NCI-H1048 (cell line): ENCODE data around the gene GPR89A.
"Not testable (repeated sequence)": the region's sequence is repeated elsewhere in the genome, so short reads cannot be mapped to it uniquely, and the experiment has no call there.

Experiments
- DNase-seq: peaks from one replicate; lab custom pipeline; 2025; lab: John Stamatoyannopoulos, UW

GPR89A gene

DNA sequence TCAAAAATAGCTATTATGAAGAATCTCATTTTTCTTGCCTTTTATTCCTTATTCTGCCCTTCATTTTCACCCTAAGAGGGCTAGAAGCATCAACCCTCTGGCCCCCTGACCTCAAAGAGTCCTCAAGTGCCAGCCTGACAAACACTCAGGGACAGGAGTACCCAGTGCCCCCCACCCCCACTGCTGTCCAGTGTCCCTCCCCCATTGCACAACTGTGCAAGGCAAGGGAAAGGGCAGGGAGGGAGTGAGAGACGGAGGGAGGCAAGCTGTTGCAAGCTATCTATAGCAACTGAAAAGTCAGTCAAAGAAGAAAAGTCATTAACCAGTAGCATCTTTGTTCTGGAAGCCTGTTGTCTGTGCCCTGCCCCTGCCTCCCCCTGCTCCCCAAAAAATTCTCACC, 78.3 kb downstream of the GPR89A start:
- not testable (repeated sequence) for DNase-seq

DNA sequence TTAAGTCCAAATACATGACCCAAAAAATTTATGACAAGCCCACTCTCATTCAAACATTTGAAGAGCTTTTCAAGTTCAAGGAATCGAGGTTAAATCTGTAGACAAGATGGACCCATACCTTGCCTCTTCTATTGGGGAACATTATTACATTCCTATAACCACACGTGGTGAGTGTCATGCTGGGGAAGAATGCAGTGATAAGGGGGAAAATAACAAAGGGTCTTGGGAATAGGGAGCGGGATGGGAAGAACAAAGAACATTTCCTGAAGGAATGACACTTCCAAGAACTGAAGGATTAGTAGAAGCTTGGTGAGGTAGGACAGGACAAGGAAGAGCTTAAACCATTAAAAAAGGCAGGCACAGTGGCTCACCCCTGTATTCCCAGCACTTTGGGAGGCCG, 80.5 kb downstream of the GPR89A start:
- DNase-seq, result no peak

DNA sequence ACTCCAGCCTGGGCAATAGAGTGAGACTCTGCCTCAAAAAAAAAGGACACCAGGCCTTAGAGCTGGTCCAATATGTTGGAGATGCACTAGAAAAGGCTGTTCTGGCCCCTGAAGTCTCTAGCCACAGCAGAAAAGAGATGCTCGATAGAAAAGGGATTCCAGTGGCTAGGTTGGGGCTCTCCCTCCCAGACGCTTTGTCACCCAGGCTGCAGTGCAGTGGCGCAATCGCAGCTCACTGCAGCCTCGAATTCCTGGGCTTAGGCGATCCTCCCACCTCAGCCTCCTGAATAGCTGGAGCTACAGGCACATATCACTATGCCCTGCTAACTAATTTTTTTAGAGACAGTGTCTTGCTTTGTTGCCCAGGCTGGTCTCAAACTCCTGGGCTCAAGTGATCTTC, 81.1 kb downstream of the GPR89A start:
- DNase-seq, result no peak

DNA sequence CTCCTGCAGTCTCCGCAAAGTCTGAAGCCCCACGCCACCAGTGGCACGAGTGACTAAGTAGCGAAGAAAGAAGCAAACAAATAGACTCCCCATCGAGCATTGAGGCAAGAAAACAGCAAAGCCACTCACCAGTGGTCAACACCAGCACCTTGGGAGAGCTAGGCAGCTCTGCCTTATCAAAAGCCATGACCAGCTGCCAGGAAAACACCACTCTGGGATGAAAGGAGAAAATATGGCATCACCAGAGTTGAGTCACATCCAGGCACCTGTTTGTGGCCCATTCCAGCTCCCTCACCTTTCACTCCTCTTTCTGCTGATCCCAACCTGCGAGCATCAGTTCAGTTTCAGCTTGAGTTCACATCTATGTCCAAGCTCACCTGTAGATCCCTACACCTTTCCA, 82.1 kb downstream of the GPR89A start:
- no peak for DNase-seq

DNA sequence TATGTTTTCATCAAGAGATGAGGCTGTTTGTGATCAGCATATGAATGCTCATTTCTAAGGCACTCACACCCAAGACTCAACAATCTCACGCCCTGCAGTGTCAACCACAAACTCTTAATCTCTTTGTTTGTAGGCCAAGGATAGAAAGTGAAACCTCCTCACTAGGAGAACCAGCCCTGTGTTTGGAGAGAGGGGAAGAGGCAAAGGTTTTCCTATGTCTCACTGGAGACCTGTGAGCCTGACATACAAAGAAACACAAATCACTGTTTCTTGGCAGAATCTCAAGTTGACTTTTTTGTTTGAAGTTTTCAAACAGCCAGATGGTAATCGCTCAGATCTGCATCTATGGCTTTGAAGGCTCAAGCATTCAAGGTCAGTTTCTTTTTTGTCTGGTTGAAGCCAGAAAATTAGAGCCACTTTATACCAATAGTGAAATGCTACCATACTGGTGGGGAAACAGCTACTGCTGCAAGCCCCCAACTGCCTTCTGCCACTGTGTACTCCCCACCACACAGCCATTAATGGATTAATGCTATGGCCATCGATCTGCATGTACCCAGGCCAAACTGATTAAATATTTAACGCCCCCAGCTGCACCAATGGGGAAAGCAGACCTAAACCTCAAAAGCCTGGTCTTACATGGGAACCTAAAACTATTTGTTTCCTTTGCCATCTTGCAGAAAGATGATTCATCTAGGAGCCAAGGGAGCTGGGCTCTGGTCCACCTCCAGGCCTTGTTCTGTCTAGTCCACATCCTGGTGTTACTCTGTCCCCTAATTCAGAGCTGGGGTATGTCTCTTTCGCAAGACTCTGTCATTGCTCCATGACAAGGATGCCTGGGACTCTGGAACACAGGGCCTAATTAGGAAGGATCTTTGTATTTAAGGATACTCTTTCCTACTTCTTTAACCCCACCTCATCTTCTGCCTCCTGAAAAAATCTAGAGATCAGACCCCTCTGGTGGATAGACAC, 83.1 kb downstream of the GPR89A start:
- DNase-seq, result no peak

DNA sequence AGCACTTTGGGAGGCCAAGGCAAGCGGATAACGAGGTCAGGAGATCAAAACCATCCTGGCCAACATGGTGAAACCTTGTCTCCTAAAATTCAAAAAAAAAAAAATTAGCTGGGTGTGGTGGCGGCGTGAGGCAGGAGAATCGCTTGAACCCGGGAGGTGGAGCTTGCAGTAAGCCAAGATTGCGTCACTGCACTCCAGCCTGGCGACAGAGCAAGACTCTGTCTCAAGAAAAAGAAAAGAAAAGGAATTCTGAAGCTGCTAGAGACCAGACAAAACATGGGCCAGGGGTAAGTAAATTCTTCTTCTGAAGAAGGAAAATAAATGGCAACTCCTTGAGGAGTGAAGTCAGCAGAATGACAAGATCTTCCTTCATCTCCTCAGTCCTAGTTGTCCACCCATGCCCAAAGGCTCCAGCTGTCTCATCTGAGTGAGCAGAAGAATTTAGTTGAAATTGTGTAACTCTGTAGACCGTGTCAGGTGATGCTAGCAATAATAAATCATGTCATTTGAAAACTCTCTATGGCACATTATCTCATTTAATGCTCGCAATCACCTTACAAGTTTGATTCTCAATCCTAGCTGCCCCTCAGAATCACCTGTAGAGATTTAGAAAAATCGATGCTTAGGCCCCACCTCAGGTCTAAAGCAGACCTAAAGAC, 85.1 kb downstream of the GPR89A start:
- no peak for DNase-seq

DNA sequence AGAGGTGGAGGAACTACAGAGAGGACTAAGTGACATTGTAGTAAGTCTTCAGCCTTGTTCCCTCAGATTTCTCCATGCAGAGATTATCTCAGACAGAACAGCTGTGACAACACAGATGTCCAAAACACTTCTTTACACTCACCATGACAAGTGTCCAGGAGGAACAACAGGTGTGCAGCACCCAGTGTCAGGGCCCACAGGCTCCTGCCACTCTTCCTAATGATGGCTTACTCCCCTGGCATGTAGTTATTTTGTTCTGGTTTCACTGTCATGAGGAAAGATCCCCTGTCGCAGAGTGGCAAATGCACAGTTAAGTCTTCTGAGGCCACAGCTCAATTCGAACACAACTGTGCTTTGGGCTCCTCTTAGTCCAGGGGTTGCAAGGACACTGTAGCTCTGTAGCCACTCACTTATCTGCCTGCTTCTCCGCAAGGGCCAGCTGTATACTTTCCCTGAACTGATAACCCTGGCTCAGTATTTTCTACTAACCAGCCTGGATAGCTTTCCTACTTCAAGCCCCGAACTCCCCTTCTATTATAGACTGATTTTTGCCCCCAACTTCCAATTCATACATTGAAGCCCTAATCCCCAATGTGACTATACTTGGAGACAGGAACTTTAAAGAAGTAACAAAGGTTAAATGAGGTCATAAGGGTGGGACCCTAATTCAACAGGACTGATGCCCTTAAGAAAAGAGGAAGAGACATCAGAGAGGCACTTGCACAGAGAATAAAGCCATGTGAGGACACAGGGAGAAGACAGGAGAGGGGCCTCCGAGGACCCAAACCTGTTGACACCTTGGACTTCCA, 88.2 kb downstream of the GPR89A start:
- DNase-seq, result no peak

DNA sequence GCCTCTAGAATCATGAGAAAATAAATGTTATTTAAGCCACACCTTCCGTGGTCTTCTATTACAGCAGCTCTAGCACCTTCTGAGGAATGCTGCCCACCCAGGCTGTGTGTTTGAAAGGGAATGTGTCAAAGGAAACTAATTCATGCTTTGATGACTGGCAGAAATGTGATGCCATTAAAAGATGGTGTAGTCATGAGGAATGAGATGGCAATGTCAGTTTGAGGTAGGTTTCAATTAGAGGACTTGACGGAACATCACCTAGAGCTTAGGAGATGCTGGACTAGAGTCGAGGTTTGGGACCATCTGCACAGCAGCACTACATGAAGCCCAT, 88.8 kb downstream of the GPR89A start:
- DNase-seq, result no peak

DNA sequence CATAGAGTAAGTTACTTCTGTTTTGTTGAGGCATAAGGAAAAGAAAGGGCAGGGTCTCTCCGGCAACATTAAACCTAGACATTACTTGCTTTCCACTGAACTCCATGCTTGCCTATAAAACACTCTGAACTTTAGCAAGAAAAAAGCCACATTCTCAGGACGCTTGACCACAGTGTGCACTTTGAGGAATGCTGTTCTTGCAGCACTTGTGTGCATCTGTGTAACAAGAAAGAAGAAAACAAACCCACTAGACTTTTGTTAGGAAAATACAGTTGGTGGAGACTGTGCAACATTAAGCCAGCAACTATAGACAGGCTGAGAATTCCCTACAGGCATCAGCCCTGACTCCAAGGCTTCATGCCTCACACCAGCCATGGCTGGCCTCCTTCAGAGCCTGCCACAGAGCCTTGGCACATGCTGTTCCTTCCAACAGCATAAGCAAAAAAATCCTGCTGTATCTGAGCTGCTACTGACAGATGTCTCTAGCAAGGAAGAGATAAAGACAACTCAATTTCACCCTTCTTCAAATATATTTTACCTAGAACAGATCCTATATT, 93.6 kb downstream of the GPR89A start:
- no peak for DNase-seq

DNA sequence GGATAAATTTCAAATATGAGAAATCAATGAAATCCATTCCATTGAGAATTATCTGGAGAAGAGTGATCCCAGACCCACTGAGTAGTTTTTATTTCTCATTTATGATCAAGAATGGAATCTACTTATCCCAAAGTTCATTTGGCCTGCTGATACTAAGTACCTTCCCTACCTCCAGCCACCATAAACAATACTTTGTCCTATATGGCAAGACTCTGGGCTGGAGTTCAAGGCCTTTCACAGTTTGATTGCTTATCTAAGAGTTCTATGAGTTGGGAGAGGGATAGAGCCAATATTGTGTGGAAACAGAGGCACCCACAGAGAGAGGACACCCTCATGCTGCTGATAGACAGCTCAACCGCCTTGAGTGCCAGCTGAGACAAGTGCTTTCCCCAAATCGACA, 94.3 kb downstream of the GPR89A start:
- no peak for DNase-seq

DNA sequence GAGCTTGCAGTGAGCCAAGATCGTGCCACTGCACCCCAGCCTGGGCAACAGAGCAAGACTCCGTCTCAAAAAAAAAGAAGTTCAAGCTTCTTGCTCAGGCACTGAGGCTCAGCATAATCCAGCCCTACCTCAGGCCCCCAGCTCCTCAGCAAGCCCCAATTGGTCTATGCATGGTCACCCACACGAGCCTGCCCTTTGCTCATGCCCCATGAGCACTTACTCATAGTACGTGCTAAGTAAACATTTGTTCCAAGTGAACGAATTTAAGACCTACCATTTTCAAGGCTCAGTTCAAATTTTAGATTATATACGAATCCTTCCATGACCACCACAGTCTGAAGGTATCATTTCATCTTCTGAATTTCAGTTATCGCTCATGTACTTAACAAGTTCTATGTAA, 95.0 kb downstream of the GPR89A start:
- no peak for DNase-seq

DNA sequence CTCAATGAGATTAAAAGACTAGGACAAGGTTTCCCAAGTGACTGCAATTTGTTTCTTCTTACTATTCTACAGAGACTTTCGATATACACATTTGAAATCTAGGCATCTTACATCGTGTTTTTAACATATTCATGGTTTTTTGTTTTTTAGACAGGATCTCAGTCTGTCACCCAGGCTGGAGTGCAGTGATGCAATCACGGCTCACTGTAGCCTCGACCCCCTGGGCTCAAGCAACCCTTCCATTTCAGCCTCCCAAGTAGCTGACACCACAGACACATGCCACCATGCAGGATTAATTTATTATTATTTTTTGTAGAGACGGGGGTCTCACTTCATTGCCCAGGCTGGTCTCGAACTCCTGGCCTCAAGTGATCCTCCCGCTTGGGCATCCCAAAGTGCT, 97.8 kb downstream of the GPR89A start:
- DNase-seq, result no peak

DNA sequence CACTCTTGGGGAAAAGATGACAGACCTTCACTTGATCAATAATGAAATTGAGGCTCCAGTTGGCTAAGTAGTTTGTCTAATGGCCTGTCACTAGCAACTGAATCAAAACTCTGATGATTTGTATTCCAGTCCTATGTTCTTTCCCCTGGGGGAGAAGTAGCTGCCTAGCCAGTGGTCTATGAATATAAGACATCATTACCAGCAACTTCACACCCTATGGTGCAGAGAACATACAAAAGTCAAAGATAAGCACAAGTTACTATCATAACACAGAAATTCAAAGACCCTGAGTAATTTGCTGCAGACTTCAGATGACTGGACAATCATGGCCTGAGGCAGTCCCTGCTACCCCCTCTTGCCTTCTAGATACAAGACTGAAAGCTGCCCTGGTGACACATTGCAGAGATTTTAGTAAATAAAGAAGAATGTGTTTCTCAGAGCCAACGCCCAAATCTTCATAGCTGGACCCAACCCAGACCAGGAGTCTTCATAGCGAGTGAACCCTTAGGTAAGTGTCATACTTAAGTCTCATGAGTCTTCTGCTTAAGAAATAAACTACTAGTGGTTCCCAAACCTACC, 98.4 kb downstream of the GPR89A start:
- DNase-seq, result no peak

DNA sequence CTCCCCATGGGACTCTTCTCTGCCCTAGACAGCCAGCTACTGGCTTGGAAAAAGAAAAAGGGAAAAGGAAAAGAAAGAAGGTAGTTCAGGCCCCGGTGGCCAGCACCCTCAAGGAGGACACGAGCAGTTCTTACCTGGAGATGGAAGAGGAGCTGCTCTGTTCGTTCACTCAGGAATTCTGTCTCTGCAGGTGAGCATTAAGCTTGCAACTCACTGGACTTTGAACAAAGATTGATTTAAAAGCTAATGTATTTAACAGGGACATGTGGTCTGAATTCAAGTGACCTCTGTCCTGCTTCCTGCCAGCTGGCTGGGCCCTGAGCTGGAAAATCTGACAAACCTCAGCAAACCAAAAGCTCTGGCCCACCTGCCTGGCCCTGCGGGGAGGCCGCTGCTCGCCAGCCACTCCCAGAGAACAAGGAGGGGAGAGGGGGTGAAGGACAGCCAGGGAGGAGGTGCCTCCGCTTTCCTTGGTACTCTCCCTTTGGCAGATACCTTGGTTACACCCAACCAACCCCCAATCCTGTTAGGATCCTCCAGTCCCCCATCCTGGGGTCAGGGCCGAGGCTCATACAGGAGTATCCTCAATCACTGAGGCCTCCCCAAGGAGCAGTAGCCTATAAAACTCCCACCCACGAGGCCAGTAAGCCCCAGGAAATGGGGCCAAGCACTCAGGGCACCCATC, 99.5 kb downstream of the GPR89A start, which contains the start of gene PDZK1:
TSS of gene PDZK1 (minus strand) at position 186 of the 685 bp plus-strand sequence. CDS start 19,347 bp downstream, outside the sequence.
- DNase-seq, result no peak

DNA sequence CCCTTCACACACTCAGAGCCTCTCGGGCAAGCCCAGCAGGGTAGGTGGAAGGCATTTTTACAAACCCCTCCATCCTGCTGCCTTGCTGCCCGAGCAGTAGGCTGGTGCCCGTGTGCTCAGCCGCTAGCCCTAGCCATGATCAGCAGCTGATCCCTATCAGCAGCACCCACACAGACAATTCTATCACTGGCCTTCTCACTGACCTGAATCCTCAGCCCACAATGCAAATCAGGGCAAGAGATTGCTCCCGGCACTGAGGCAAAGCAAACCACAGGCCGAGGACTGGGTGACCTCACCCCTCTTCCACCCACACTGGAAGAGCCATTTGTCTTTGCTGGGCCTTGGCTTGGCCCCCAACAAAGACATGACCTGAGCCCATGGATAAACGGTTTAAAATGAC, 100.3 kb downstream of the GPR89A start:
- DNase-seq, result no peak

DNA sequence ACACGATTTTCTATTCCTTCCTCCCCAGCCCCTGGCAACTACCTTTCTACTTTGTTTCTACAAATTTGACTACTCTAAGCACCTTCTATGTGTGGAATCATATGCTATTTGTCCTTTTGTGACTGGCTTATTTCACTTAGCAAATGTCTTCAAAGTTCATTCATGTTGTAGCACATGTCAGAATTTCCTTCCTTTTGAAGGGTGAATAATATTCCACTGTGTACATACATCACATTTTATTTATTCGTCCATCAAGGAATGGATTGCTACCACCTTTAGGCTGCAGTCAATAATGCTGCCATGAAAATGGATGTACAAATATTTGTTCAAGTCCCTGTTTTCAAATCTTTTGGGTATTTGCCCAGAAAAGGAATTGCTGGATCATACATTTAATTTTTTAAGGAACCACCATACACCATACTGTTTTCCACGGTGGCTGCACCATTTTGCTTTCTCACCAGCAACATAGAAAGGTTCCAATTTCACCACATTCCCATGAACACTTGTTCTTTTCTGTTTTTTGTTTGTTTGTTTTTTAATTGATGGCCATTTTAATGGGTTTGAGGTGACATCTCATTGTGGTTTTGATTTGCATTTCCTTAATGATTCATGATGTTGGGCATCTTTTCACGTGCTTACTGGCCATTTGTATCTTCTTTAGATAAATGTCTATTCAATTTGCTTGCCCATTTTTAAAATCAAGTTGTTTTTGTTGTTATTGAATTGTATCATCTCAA, 102.7 kb downstream of the GPR89A start:
- no peak for DNase-seq

DNA sequence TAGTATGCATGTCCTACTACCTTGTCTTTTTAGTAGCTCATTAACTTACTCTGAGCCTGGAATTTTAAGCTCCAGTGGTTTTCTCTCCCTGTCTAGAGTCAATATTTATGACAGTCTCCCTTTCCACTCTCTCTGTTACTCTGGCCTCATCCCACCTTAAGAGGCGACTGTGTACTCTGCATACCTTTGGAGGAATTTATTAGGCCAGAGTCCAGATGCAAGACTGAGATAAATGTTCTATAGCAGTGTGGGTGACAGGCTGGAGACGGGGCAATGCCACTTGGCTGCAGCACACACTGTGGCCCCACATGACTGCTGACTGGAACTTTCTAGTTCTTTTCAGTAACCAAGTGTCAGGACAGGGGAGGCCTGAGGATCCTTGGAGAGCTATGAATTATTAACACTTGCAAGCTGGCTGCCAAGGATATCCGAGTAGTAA, 103.4 kb downstream of the GPR89A start:
- DNase-seq, result no peak

DNA sequence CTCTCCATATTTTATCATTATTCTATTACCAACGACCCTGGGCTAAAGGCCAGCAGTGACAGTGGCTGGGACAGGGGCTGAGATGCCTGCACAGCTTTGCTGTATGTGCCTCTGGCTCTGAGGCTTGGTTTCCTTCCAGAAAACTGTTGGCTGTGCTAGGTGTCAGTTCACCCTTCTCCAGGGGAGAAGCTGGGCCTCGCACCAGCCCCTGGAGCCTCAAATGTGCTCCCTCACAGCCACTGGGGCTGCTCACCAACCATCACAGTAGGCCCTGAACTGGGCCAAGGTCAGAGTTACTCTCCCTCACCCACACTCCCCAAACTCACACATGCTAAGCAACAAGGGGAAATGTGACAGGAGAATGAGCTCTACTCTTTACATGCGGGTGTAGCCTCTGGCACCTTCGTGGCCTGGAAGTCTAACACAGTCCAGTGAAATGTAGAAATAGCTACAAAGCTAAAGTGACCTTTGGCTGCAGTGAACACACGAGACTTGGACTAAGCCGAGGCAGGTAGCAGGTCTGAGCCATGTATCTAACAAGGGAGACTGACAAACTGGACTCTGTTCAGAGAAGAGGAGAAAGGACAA, 106.8 kb downstream of the GPR89A start:
- no peak for DNase-seq

DNA sequence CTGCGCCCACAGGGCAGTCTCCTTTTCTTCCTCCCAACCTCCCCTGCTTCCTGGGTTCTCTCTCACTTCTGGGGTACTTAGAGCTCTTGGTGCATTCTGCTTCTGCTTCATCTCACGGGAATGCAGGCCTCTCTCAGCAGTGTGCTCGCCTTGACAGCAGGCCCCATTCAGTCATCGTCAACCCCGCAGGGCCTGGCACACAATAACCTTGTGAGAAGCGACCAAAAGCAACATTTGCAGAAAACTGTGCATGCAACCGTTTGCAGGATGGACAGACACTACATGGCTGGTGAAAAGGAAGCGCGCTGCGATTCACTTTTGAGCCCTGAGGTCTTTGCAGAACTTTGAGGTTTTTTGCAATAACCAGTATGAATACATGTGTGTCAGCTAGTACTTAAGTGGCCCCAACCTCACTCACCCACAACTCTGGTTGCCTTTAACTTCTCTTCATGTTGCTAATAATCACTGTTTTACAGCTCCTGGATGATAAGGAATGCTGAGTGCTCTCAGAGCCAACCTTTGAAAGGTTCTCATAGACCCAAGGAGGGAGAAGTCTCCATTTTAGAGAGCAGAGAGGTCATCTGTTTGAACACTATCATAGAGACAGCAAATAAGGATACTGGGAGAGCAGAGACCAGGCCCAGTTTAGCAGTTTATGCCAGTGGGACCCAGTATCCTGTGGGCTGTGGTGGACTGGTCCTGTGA, 109.0 kb downstream of the GPR89A start:
- DNase-seq, result no peak
